Neutrophil (primary cell): ENCODE measurements around the gene HSF4.

ENCODE experiments used
- H3K27ac ChIP-seq: fragments of 200-600 bp; sonication (generic); 2 replicates; pipeline ENCODE4 v1.5.1; 2016; ENCODE audit warnings: mild to moderate bottlenecking, moderate library complexity
- H3K27me3 ChIP-seq: fragments of 200-600 bp; sonication (generic); 2 replicates; pipeline ENCODE4 v1.6.0; 2016; ENCODE audit warnings: mild to moderate bottlenecking
- H3K36me3 ChIP-seq: fragments of 200-600 bp; sonication (generic); 2 replicates; pipeline ENCODE4 v1.5.1; 2017
- H3K4me1 ChIP-seq, 2 experiments: fragments of 200-600 bp in 1 of 2; sonication (generic) in 1 of 2; 1 replicate in 1 of 2; 2 replicates in 1 of 2; pipeline versions ENCODE4 v1.5.1 to v1.6.1; 2013 to 2016; ENCODE audit warnings: low read depth in 1 of 2, low read length in 1 of 2, mild to moderate bottlenecking in 1 of 2, moderate library complexity in 1 of 2; ENCODE audit not compliant: control insufficient read depth in 1 of 2, insufficient read depth in 1 of 2
- H3K4me3 ChIP-seq, 2 experiments: fragments of 200-600 bp in 1 of 2; sonication (generic) in 1 of 2; 1 replicate in 1 of 2; 2 replicates in 1 of 2; pipeline ENCODE4 v1.5.1; 2013 to 2016; ENCODE audit warnings: low read depth in 1 of 2, low read length in 1 of 2, mild to moderate bottlenecking in 1 of 2, moderate library complexity in 1 of 2
- H3K9me3 ChIP-seq: fragments of 200-600 bp; sonication (generic); 2 replicates; pipeline ENCODE4 v1.5.1; 2016
- TF ChIP-seq, protein P1 (sequence below): fragments of 200-600 bp; sonication (generic); IDR thresholded peaks from 2 replicates; pipeline ENCODE4 v1.5.1; 2016; ENCODE audit warnings: antibody characterized with exemption

Gene HSF4

GRCh38 chr16:67141391-67141790 lies 23.2 kb upstream of the HSF4 start:
- no peak overlapping the region for H3K27ac ChIP-seq
- no peak overlapping the region for H3K4me3 ChIP-seq
- TF ChIP-seq, protein P1, sequence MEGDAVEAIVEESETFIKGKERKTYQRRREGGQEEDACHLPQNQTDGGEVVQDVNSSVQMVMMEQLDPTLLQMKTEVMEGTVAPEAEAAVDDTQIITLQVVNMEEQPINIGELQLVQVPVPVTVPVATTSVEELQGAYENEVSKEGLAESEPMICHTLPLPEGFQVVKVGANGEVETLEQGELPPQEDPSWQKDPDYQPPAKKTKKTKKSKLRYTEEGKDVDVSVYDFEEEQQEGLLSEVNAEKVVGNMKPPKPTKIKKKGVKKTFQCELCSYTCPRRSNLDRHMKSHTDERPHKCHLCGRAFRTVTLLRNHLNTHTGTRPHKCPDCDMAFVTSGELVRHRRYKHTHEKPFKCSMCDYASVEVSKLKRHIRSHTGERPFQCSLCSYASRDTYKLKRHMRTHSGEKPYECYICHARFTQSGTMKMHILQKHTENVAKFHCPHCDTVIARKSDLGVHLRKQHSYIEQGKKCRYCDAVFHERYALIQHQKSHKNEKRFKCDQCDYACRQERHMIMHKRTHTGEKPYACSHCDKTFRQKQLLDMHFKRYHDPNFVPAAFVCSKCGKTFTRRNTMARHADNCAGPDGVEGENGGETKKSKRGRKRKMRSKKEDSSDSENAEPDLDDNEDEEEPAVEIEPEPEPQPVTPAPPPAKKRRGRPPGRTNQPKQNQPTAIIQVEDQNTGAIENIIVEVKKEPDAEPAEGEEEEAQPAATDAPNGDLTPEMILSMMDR: no peak
- no peaks in the 10 kb centered on the region for H3K27me3 ChIP-seq
- H3K36me3 ChIP-seq: peaks cover 87% of the 10 kb centered on the region
- peaks cover 32 to 35% of the 10 kb centered on the region in 2 experiments for H3K4me1 ChIP-seq
- no peaks in the 10 kb centered on the region for H3K9me3 ChIP-seq

- no peaks in the 10 kb centered on the region for H3K9me3 ChIP-seq
- TF ChIP-seq, protein P1: no peak
- peaks cover 35 to 42% of the 10 kb centered on the region in 2 experiments for H3K4me1 ChIP-seq
- no peaks in the 10 kb centered on the region for H3K27me3 ChIP-seq
- no peak overlapping the region for H3K27ac ChIP-seq
- no peak overlapping the region for H3K4me3 ChIP-seq
- peaks cover 90% of the 10 kb centered on the region for H3K36me3 ChIP-seq
Measured at GRCh38 chr16:67142342-67142741, 22.2 kb upstream of the HSF4 start.

DNA sequence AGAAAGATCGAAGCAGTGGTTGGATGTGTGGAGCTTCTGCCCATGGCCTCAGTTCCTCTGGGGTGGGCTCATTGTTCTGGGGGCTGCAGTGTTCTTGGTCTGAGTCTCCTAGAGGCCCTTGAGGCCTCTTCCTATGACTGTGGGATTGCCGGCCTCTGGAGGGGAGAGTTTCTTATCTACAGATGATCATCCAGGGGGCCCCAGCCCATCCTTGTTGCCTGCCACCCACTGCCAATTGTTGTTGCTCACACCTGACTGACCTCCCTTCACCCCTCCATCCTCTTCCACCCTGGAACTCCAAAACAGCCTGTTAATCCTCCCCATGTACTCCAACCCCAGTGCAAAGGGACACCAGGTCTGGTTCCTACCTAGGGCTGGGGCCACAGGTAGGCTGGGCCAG lies 19.6 kb upstream of the HSF4 start:
- TF ChIP-seq, protein P1: no peak
- peak overlapping the region; percentile 72 for H3K27ac ChIP-seq
- no peak overlapping the region for H3K4me3 ChIP-seq
- H3K36me3 ChIP-seq: peaks cover 92% of the 10 kb centered on the region
- peaks cover 12% of the 10 kb centered on the region for H3K27me3 ChIP-seq
- H3K9me3 ChIP-seq: no peaks in the 10 kb centered on the region
- H3K4me1 ChIP-seq: peaks cover 27 to 32% of the 10 kb centered on the region in 2 experiments

GRCh38 chr16:67145746-67146145 lies 18.8 kb upstream of the HSF4 start:
- no peak overlapping the region for H3K4me3 ChIP-seq
- TF ChIP-seq, protein P1: no peak
- peaks cover 83% of the 10 kb centered on the region for H3K36me3 ChIP-seq
- peak overlapping the region; percentile 72 for H3K27ac ChIP-seq
- peaks cover 20% of the 10 kb centered on the region for H3K27me3 ChIP-seq
- no peaks in the 10 kb centered on the region for H3K9me3 ChIP-seq
- H3K4me1 ChIP-seq: peaks cover 35 to 40% of the 10 kb centered on the region in 2 experiments

DNA sequence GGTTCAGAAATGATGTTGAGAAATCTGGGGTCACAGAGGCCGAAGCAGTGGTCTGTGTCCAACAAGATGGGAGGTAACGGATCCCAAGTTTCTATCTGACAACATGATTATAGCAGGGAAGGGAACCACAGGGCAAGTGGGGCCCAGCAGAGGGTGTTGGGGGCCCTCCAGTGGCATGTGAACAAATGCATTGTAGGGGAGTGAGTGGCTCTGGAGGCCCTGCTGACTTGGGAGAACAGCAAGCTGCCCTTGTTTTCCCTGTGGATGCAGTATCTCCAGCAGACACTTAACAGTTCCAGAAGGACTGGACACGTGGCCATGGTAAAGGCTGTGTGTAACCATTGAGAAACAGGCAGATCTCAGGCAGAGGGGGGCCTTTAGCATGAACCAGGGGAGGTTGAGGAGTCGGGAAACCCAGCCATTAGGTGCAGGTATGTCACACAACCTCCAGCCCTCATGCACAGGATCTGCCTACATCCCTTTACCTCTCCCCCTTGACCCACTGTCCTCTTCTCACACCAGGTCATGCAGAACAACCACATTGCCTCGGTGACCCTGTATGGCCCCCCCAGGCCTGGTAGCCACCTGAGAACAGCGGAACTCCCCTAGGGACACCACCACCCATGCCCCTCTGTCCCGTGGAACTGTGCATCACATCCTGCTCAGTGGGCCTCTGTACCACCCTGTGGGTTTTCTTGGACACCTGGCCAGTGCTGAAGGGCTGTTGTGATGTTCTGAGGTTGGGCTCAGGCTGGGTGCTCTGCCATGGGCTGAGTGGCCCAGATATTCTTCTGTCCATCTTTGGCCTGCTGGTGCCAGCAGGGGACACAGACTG lies 17.8 kb upstream of the HSF4 start:
- peaks cover 74% of the 10 kb centered on the region for H3K36me3 ChIP-seq
- no peak overlapping the region for H3K4me3 ChIP-seq
- H3K4me1 ChIP-seq: peaks cover 41 to 47% of the 10 kb centered on the region in 2 experiments

More for the DNA sequence above, 17.8 kb upstream of the HSF4 start:
- TF ChIP-seq, protein P1: no peak
- Histone ChIP-seq H3K27me3 (peaks cover 30% of the 10 kb centered on the region), H3K27ac (peak overlapping the region; percentile 72), H3K9me3 (no peaks in the 10 kb centered on the region)
